ENCODE data around the gene CASQ2. TPM values are rescaled to one million over a fixed set of nuclear protein-coding genes. Genes with fewer than 3 reads are reported as not detected.

CASQ2 gene
- total and polyA plus RNA-seq, 2 donors: 1.0 to 6.7 TPM

- Histone ChIP-seq H3K36me3 (ENCODE audit: control insufficient read depth in 2 of 2, insufficient read depth in 2 of 2, low read length in 1 of 2) (no peaks in the 10 kb centered on the region), H3K4me3 (ENCODE audit: low read length in 2 of 2) (no peak overlapping the region), H3K27ac (ENCODE audit: low read depth in 1 of 2, low read length in 1 of 2) (no peak overlapping the region), H3K9me3 (ENCODE audit: control insufficient read depth in 2 of 2, insufficient read depth in 1 of 2, low read length in 1 of 2) (no peaks in the 10 kb centered on the region), H3K27me3 (ENCODE audit: control insufficient read depth in 2 of 2, insufficient read depth in 1 of 2, low read length in 1 of 2) (no peaks in the 10 kb centered on the region), H3K4me1 (ENCODE audit: control insufficient read depth in 2 of 2, insufficient read depth in 2 of 2, low read length in 2 of 2) (peaks cover 34 to 49% of the 10 kb centered on the region in 2 donors)
- DNase-seq (ENCODE audit: low read depth in 6 of 9, low spot score in 9 of 9): no peak
- WGBS: 92% methylated on average over 5 of the region's 5 CpGs
These were observed 54.6 kb downstream of the CASQ2 start for GRCh38 chr1:115713906-115714305.

DNA sequence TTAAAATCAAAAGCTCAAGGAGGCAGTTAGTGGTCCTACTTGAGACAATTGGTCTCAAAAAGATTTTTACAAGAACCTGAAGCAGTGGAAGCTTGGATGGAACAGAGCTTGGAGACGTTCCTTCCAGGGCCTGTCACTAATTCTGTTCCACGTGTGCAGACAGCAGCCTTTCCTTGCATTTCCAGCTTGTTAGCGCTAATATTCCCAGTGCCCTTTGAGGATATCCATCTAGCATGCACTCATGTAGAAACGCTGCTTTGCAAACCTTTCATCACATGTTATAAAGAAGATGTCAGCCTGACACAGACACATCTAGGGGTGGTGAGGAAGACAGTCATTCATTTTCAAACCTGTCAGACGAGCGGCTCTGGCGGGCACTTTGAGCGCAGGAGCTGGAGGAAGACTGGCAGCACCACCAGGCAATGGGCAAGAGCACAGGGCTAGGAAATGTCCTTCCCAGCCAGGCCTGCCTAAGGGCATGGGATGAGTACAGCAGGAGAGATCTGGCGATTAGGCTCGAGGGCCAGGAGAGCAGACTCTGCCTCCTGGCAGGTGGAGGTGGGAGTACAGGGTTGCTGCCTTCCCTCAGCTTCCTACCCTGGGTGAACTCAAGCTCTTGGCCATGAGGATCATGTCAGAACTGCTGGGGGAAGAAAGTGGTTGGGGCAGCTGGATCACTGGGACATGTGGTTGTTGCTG, 55.5 kb downstream of the CASQ2 start:
- Histone ChIP-seq H3K27me3 (ENCODE audit: control insufficient read depth in 2 of 2, insufficient read depth in 1 of 2, low read length in 1 of 2) (no peaks in the 10 kb centered on the region), H3K9me3 (ENCODE audit: control insufficient read depth in 2 of 2, insufficient read depth in 1 of 2, low read length in 1 of 2) (no peaks in the 10 kb centered on the region), H3K4me1 (ENCODE audit: control insufficient read depth in 2 of 2, insufficient read depth in 2 of 2, low read length in 2 of 2) (peaks cover 32 to 41% of the 10 kb centered on the region in 2 donors), H3K36me3 (ENCODE audit: control insufficient read depth in 2 of 2, insufficient read depth in 2 of 2, low read length in 1 of 2) (no peaks in the 10 kb centered on the region), H3K4me3 (ENCODE audit: low read length in 2 of 2) (no peak overlapping the region), H3K27ac (ENCODE audit: low read depth in 1 of 2, low read length in 1 of 2) (no peak overlapping the region)
- WGBS: 95% methylated on average over 10 of the region's 10 CpGs
- no peak for DNase-seq (ENCODE audit: low read depth in 6 of 9, low spot score in 9 of 9)

DNA sequence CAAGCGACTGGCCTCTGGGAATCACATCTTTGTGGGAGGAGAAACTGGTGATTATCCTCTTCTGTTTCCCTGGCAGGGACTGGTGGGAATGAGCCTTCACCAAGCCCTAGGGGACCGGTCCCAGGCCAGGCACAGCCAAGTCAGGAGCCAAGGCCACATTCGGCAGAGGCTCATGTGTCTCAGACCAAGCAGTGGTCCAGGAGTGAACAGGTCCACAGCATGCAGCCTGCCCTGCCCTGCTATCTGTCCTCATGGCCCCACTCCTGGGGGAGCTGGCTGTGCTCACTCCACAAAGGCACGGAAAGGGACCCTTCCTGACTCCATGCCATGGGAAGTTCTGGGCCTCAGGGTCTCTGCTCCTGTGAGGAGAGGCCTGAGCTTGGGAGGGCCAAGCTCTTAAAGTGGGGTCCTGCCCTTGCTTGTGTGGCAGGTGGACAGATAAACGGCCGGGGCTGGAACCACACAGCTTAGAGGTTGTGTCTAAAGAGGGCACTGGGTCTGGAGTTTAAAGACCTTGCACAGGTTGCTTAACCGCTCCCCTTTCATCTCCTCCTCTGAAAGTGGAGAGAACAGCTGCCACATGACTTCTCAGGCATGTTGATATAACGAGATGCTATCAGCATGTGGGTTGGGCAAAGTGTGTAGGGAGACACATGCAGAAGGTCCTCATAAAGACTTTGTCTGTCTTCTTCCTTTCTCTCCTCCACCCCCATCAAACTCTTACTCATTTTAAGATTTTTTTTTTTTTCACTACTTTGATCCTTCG, 57.5 kb downstream of the CASQ2 start:
- H3K27ac ChIP-seq (ENCODE audit: low read depth in 1 of 2, low read length in 1 of 2): peak overlapping the region in 1 of 2 donors; percentile 65
- no peaks in the 10 kb centered on the region for H3K27me3 ChIP-seq (ENCODE audit: control insufficient read depth in 2 of 2, insufficient read depth in 1 of 2, low read length in 1 of 2)
- no peak overlapping the region for H3K4me3 ChIP-seq (ENCODE audit: low read length in 2 of 2)
- 38% methylated on average over 9 of the region's 9 CpGs for WGBS
- DNase-seq (ENCODE audit: low read depth in 6 of 9, low spot score in 9 of 9): peak; percentile 39 to 92 (median 77)
- H3K36me3 ChIP-seq (ENCODE audit: control insufficient read depth in 2 of 2, insufficient read depth in 2 of 2, low read length in 1 of 2): no peaks in the 10 kb centered on the region
- peaks cover 32 to 43% of the 10 kb centered on the region in 2 donors for H3K4me1 ChIP-seq (ENCODE audit: control insufficient read depth in 2 of 2, insufficient read depth in 2 of 2, low read length in 2 of 2)
- no peaks in the 10 kb centered on the region for H3K9me3 ChIP-seq (ENCODE audit: control insufficient read depth in 2 of 2, insufficient read depth in 1 of 2, low read length in 1 of 2)

DNA sequence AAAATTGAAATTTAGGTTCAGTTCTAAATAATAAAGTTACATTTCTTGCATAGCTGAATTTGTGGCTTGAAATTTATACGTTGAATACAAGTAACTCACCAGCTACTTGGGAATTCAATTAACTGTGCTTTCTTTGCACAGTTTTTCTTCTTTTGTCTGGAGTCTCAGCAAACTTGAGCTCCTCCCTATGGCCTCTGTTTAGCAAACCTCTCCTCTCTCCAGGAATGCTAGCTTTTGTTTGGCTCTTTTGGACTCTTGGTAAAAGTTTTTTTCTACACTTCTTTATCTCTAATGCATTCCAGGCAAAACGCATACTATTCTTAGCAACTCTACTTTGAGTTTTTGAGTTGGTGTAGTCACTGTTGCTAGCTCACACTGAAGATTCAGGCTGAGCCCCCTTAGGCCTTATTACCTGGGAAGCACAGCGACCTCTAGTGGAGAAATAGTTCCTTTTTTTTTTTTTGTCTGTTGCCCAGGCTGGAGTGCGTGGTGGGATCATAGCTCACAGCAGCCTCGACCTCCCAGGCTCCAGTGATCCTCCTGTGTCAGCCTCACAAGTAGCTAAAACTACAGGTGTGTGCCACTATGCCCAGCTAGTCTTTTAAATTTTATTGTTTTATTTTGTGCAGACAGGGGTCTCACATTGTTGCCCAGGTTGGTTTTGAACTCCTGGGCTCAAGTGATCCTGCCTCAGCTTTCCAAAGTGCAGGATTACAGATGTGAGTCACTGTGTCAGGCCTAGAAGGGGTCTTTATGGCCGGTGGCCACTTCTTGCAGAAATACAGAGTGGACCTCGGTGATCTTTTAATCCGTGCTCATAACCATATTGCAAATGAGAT, 61.7 kb downstream of the CASQ2 start:
- Histone ChIP-seq H3K27ac (ENCODE audit: low read depth in 1 of 2, low read length in 1 of 2) (no peak overlapping the region), H3K9me3 (ENCODE audit: control insufficient read depth in 2 of 2, insufficient read depth in 1 of 2, low read length in 1 of 2) (no peaks in the 10 kb centered on the region), H3K4me1 (ENCODE audit: control insufficient read depth in 2 of 2, insufficient read depth in 2 of 2, low read length in 2 of 2) (peaks cover 22 to 24% of the 10 kb centered on the region in 2 donors), H3K36me3 (ENCODE audit: control insufficient read depth in 2 of 2, insufficient read depth in 2 of 2, low read length in 1 of 2) (no peaks in the 10 kb centered on the region), H3K27me3 (ENCODE audit: control insufficient read depth in 2 of 2, insufficient read depth in 1 of 2, low read length in 1 of 2) (no peaks in the 10 kb centered on the region), H3K4me3 (ENCODE audit: low read length in 2 of 2) (no peak overlapping the region)
- WGBS: 61% methylated on average over 8 of the region's 8 CpGs
- DNase-seq (ENCODE audit: low read depth in 6 of 9, low spot score in 9 of 9): peak in 8 of 9 donors; percentile 29 to 75 (median 50)

- H3K4me1 ChIP-seq (ENCODE audit: control insufficient read depth in 2 of 2, insufficient read depth in 2 of 2, low read length in 2 of 2): peaks cover 16 to 18% of the 10 kb centered on the region in 2 donors
- H3K27ac ChIP-seq (ENCODE audit: low read depth in 1 of 2, low read length in 1 of 2): no peak overlapping the region
- H3K4me3 ChIP-seq (ENCODE audit: low read length in 2 of 2): no peak overlapping the region
- H3K9me3 ChIP-seq (ENCODE audit: control insufficient read depth in 2 of 2, insufficient read depth in 1 of 2, low read length in 1 of 2): no peaks in the 10 kb centered on the region
- no peaks in the 10 kb centered on the region for H3K27me3 ChIP-seq (ENCODE audit: control insufficient read depth in 2 of 2, insufficient read depth in 1 of 2, low read length in 1 of 2)
- H3K36me3 ChIP-seq (ENCODE audit: control insufficient read depth in 2 of 2, insufficient read depth in 2 of 2, low read length in 1 of 2): no peaks in the 10 kb centered on the region
- WGBS: 98% methylated on average over 9 of the region's 9 CpGs
- DNase-seq (ENCODE audit: low read depth in 6 of 9, low spot score in 9 of 9): no peak
These were observed 62.6 kb downstream of the CASQ2 start for GRCh38 chr1:115705963-115706362.

DNA sequence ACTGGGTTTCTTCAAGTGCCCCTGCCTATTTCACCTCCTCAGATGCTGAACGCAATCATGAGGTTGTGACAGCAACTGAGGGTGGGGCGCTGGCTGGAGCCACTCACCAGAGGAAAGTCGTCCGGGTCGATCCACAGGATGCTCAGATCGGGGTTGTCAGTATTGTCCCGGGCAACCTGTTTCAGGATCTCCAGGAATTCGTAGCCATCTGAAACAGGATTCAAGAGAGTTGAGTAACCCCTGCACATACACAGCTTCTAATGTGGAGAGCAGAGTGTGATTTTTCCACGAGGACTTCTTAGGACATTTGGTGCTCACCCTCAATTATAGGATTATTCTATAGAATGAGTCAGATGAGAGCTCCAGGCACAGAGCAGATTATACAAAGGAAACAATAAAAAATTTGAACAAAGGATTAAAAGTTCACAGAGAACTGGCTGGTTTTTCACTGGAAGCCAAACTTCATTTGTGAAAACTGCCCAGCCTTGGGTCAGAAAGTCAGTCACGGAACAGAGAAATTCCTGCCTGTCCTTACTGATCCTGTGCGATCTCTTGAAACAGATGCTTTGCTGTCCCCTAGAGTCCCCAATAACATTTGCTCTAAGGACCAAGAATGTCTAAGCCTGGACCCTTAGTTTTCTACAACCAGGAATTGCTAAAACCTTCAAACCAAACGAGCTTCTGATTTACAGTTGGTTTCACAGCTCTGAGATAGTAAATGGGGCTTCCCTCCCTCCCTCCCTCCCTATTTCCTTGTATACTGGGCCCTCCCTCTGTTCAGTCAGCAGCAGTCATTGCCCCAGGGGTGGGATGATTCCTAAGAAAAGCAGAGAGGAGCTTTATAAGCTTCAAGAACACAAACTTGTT, 63.2 kb downstream of the CASQ2 start:
- 92% methylated on average over 12 of the region's 12 CpGs for WGBS
- no peaks in the 10 kb centered on the region for H3K27me3 ChIP-seq (ENCODE audit: control insufficient read depth in 2 of 2, insufficient read depth in 1 of 2, low read length in 1 of 2)

DNA sequence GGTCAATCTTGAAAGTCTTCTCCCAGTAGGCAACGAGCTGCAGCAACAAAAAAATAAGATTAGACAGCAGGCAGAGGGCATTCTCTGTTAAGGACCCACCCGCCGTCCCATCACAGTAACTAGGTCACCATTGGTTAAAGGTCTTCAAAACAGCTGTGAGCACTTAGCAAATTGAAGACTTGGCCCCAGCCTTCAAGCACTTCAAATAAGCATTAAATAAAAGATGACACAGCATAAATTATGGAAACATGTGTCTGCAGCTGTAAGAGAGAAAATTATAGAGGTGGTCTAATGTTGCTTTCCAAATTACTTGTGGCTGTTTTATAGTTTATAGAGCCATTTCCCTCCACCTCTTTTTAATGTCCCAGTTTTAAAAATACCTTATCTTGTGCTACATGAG, 65.6 kb downstream of the CASQ2 start:
- no peak for DNase-seq (ENCODE audit: low read depth in 6 of 9, low spot score in 9 of 9)
- Histone ChIP-seq H3K4me3 (ENCODE audit: low read length in 2 of 2) (no peak overlapping the region), H3K4me1 (ENCODE audit: control insufficient read depth in 2 of 2, insufficient read depth in 2 of 2, low read length in 2 of 2) (peaks cover 4 to 7% of the 10 kb centered on the region in 2 donors), H3K27ac (ENCODE audit: low read depth in 1 of 2, low read length in 1 of 2) (no peak overlapping the region), H3K36me3 (ENCODE audit: control insufficient read depth in 2 of 2, insufficient read depth in 2 of 2, low read length in 1 of 2) (no peaks in the 10 kb centered on the region), H3K27me3 (ENCODE audit: control insufficient read depth in 2 of 2, insufficient read depth in 1 of 2, low read length in 1 of 2) (no peaks in the 10 kb centered on the region), H3K9me3 (ENCODE audit: control insufficient read depth in 2 of 2, insufficient read depth in 1 of 2, low read length in 1 of 2) (no peaks in the 10 kb centered on the region)
- 92% methylated on average over 3 of the region's 3 CpGs for whole genome bisulfite sequencing

More for the DNA sequence above, 63.2 kb downstream of the CASQ2 start:
- Histone ChIP-seq H3K4me1 (ENCODE audit: control insufficient read depth in 2 of 2, insufficient read depth in 2 of 2, low read length in 2 of 2) (peaks cover 10 to 12% of the 10 kb centered on the region in 2 donors), H3K4me3 (ENCODE audit: low read length in 2 of 2) (no peak overlapping the region), H3K9me3 (ENCODE audit: control insufficient read depth in 2 of 2, insufficient read depth in 1 of 2, low read length in 1 of 2) (no peaks in the 10 kb centered on the region), H3K36me3 (ENCODE audit: control insufficient read depth in 2 of 2, insufficient read depth in 2 of 2, low read length in 1 of 2) (no peaks in the 10 kb centered on the region), H3K27ac (ENCODE audit: low read depth in 1 of 2, low read length in 1 of 2) (no peak overlapping the region)
- no peak for DNase-seq (ENCODE audit: low read depth in 6 of 9, low spot score in 9 of 9)

- no peak overlapping the region for H3K27ac ChIP-seq (ENCODE audit: low read depth in 1 of 2, low read length in 1 of 2)
- no peaks in the 10 kb centered on the region for H3K27me3 ChIP-seq (ENCODE audit: control insufficient read depth in 2 of 2, insufficient read depth in 1 of 2, low read length in 1 of 2)
- no peak overlapping the region for H3K4me3 ChIP-seq (ENCODE audit: low read length in 2 of 2)
- 96% methylated on average over 3 of the region's 3 CpGs for WGBS
- no peaks in the 10 kb centered on the region for H3K36me3 ChIP-seq (ENCODE audit: control insufficient read depth in 2 of 2, insufficient read depth in 2 of 2, low read length in 1 of 2)
- DNase-seq (ENCODE audit: low read depth in 6 of 9, low spot score in 9 of 9): no peak
- H3K9me3 ChIP-seq (ENCODE audit: control insufficient read depth in 2 of 2, insufficient read depth in 1 of 2, low read length in 1 of 2): no peaks in the 10 kb centered on the region
- H3K4me1 ChIP-seq (ENCODE audit: control insufficient read depth in 2 of 2, insufficient read depth in 2 of 2, low read length in 2 of 2): no peaks in the 10 kb centered on the region
These were observed 67.4 kb downstream of the CASQ2 start for GRCh38 chr1:115701090-115701489.
